GM21390 (cell line): ENCODE results near the gene CDH15.

Experiments
- ATAC-seq: cut with Tn5 transposase; IDR thresholded peaks from one replicate; pipeline ENCODE4 v1.9.1; 2021; ENCODE audit not compliant: unreplicated experiment

Gene CDH15

DNA sequence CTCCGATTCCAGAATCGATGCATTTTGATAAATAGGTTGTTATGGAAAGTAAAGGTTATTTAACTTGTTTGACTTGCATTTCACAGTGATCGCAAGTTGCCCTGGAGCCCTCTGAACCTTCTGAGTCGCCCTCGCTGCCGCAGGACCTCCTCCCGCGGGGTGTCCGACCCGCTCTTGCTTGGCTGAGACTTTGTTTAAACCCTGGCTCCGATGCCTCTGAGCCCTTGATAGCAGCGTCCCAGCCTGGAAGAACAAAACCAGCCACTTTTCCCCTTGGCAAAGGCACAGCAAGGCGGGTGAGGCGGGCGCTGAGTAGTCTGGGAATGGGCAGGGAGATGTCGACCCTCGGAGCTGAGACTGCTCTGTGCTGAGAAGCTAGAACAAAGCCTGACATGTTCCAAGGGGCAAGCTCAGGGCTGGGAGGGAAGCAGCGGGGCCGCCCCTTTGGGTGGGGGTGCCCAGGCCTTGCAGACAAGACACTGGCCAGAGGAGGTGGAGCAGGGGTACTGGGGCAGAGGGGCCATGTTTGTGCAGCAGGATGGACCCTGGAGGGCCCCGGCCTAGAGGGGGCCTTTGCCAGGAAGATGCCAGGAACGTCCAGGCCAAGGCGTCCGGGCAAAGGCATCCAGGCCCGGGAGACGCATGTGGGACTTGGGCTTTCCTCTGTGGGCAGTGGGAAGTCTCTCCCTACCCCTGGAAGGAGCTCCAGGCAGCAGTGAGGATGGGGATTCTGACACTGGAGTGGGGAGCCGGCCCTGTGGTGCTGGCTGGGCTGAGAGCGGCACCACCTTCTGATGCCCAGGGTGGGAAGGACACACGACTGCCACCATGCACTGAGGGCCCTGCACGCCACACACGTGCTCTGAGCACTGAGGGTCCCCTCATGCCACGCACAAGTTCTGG lies 30.3 kb upstream of the CDH15 start:
- ATAC-seq, result no peak

GRCh38 chr16:89141884-89142267 lies 29.7 kb upstream of the CDH15 start:
- ATAC-seq, result no peak

- ATAC-seq, result no peak
Measured at GRCh38 chr16:89142474-89143195, 28.9 kb upstream of the CDH15 start.

DNA sequence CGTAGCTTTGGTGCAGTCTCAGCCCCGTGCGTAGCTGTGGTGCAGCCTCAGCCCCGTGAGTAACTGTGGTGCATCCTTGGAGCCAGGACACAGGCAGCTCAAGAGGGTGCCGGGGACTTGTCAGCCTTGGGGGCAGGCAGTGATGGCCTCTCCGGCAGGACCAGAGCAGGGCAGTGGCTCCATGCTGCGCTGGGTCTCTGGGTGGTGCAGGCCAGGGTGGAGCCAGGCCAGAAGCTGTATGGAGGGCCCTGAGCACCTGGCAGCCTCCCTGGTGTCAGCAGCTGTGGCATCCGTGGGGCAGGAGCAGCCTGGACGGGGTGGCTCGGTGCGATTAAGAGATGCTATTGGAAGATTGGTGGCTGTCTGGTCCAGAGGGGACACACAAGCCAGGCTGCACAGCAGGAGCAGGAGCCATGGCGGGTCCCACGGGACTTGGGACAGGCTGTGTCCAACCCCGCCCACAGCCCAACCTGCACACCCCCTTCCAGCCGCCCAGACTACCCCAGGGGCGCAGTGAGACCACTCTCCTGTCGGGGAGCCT lies 28.3 kb upstream of the CDH15 start:
- no peak for ATAC-seq

GRCh38 chr16:89143911-89144675 lies 27.5 kb upstream of the CDH15 start:
- no peak for ATAC-seq

DNA sequence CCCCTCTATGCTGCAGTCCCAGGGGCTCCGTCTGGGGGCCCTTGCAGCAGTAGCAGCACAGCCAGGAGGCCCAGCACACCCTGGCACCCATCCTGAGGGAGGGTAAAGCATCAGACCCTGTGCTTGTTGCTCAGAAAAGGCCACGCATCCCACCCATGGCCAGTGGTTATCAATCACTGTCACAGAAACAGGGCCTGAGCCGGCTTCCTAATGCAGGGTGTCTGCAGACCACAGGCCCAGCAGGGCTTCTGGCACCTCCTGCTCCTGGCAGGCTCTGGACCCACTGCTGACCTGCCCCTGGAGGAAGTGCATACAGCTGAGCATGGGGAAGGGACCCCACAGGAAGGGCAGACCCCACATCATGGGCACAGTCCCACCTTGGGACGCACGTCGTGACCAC lies 26.9 kb upstream of the CDH15 start:
- ATAC-seq, result no peak

DNA sequence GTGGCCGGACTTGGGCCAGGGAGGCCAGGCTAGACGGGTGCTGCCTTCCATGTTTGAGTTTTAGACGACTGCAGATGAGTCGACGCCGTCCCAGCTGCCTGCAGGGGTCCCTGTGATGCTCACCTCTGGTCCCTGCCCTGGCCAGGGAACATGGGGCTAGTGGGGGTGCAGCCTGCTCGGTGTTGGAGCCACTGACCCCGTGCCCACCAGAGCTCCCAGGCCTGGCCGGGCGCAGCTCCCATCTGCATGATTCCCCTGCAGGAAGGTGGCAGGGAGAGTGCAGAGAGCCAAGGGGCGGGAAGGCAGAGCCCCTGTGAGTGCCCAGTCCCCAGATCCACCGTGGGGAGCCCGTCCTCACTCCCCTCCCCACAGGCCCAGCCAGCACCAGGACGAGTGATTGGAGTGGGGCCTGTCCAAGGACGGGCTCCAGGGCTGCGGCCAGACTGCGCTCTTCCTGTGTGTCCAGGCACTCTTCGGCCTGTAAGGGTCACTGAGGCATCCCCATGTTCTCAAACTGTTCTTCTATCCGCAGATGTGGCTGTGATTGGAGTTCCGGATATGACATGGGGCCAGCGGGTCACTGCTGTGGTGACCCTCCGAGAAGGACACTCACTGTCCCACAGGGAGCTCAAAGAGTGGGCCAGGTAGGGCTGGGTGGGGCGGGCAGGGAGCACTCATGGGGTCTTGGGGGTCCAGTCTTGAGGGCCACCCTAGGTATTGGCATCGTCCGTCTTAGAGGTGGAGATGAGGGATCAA lies 26.0 kb upstream of the CDH15 start:
- ATAC-seq, result no peak

GRCh38 chr16:89146211-89147005 lies 25.1 kb upstream of the CDH15 start:
- ATAC-seq, result no peak

DNA sequence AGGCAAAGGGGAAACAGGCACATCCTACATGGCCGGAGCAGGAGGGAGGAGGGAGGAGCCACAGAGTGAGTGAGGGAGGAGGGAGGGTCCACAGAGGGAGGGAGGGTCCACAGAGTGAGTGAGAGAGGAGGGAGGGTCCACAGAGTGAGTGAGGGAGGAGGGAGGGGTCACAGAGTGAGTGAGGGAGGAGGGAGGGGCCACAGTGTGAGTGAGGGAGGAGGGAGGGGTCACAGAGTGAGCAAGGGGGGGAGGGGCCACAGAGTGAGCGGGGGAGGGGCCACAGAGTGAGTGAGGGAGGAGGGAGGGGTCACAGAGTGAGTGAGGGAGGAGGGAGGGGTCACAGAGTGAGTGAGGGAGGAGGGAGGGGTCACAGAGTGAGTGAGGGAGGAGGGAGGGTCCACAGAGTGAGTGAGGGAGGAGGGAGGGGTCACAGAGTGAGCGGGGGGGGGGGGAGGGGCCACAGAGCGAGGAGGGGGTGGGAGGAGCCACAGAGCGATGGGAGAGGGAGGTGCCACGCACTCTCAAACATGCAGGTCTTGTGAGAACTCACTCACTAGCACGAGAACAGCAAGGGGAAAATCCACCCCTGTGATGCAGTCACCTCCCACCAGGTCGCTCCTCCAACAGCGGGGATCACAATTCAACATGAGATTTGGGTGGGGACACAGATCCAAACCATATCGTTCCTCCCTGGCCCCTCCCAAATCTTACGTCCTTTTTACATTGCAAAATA lies 24.3 kb upstream of the CDH15 start:
- ATAC-seq, result no peak

- ATAC-seq, result no peak
Measured at GRCh38 chr16:89149386-89149785, 22.2 kb upstream of the CDH15 start.

- ATAC-seq, result no peak
Measured at GRCh38 chr16:89150090-89150835, 21.3 kb upstream of the CDH15 start.

DNA sequence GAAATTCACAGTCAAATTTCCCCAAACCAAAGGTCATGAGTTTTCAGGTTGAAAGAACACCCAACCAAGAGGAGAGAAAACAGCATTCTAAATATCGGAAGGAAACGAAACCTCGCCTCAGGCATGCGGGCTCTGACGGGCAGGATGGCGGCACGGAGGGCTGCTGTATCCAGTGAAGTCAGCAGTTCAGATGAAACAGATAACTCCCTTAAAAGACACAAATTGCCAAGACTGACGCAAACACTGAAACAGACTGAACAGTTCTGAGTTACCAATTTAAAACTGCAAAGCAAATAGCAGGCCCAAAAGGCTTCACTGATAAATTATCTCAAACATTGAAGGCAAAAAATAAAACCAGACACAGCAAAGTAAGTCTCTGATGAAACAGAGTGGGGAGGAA lies 20.6 kb upstream of the CDH15 start:
- no peak for ATAC-seq

DNA sequence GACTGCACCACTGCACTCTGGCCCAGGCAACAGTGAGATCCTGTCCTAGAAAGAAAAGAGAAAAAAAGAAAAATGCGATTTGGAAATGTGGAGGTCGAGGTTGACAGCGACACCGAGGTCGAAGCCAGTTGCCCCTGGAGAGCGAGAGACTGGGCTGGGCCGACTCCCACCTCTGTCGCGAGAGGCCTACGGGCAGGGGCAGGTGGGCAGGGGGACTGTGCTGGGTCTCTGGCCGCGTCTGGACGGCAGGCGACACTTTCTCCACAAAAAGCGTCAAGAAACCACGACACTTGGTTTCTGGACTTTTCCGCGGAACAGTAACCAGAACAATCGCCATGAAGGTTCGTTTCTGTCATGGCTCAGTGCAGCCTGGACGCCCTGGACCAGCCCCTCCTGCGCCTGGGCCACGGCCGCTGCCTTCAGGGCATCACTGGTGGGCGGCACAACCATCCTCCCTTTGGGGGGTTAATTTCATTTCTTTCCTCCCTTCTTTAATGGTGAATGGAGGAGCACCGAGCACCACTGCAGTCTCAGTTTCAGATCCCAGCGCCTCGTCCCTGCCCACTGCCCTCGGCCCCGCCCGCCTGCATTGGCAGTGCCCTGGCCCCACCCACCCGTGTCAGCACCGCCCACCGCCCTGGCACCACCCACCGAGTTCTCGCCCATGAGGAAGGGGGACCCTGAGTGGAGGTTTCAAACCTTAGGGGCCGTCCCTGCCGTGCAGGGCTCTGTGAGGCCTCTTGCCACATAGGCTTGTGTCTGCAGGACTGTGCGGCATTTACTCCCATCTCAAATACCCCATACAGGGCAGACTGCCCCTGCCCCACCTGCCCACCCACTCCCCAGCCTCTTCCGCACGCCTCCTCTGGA lies 18.5 kb upstream of the CDH15 start:
- no peak for ATAC-seq

GRCh38 chr16:89153848-89154271 lies 17.7 kb upstream of the CDH15 start:
- ATAC-seq, result no peak

DNA sequence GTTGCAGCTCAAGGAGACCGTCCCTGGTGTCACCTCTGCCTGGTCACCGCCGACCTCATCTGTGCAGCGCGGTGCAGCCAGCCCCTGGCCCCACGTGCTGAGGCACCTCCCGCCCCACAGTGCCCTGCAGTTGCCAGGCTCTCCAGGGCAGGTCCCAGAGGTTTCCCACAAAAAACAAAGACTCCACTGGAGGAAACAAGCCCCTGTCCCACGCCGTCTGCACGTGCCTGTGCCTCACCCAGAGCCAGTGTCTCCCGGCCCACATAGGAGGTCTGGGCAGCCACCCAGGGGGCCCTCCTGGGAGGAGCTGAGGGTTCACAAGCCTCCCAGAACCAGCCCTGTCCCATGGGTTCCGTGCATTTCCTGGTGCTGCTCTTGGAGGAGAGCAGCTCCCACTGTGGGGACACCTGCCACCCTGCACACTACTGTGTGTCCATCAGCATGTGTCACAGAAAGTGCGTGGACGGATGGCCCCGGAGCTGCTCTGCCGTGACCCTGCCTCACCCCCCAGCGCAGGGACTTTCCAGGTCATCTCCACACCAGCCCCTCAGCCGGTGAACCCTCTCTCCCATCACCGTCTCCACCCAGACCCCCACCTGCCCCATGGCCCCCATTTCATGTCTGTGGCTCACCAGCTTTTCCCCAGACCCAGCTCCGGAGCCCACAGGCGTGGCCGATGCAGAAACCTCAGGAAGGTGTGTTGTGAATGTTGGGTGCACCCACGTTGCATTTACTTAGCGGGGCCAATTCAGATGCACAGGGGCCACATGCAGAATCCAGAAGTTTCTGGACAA lies 17.0 kb upstream of the CDH15 start:
- no peak for ATAC-seq

DNA sequence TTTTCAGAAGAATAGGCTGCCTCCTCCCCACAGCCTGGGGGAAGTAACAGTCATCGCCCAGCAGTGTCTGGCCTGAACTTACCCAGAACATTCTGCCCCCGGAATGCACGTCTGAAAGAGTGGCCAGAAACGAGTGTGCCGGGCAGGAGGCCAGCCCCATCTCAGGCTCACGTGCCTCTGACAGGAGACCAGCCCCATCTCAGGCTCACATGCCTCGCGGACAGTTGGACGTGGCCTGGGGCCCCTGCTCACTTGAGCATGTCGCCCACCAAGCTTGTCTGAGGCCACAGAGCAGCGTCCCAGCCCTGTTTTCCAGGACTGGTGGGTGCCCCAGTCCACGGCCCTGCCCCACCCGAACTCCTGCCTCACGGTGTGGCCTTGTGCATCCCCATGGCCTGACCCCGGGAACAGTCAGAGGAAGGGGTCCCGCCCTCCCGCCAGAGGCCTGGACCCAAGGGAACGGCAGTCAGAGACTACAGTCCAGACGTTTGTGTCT lies 16.3 kb upstream of the CDH15 start:
- no peak for ATAC-seq
